PC-3 (cell line): ENCODE data around the gene BAIAP3. TPM values are rescaled to one million over a fixed set of nuclear protein-coding genes. Genes with fewer than 3 reads are reported as not detected.

ENCODE experiments used
- ATAC-seq: fragments of 200-7000 bp; cut with Tn5 transposase; 2 replicates; pipeline ENCODE4 v1.9.1; 2020; ENCODE audit warnings: mild to moderate bottlenecking, moderate library complexity
- BruUV-seq: library from RNA; stranded (reverse); fragments of 400-500 nt; replicated peaks from 2 replicates; lab custom pipeline; 2021; lab: Mats Ljungman, UMichigan
- CTCF ChIA-PET: fragments of 300-600 bp; sonication (Branson Sonifier 250); formaldehyde crosslinking; loops from one replicate; lab custom pipeline; 2022; ENCODE audit warnings: antibody characterized with exemption; lab: Charles Lee
- POLR2A ChIA-PET: fragments of 300-600 bp; sonication (Branson Sonifier 250); formaldehyde crosslinking; loops from one replicate; lab custom pipeline; 2022; ENCODE audit warnings: antibody characterized with exemption; ENCODE audit not compliant: unreplicated experiment; lab: Charles Lee
- DNase-seq: peaks from one replicate; pipeline ENCODE4 v3.0.0-alpha.2; 2015
- H2AFZ ChIP-seq: fragments of 300-600 bp; sonication (generic); 2 replicates; pipeline ENCODE4 v1.6.0; 2016; ENCODE audit warnings: antibody characterized with exemption, low read length
- H3F3A ChIP-seq: fragments of 300-600 bp; sonication (generic); one replicate; pipeline ENCODE4 v1.6.0; 2017; ENCODE audit warnings: antibody characterized with exemption, low read length, control low read depth, mild to moderate bottlenecking; ENCODE audit not compliant: unreplicated experiment
- H3K27ac ChIP-seq: fragments of 300-600 bp; sonication (generic); 2 replicates; pipeline ENCODE4 v1.5.1; 2016; ENCODE audit warnings: mild to moderate bottlenecking, low read length
- H3K27me3 ChIP-seq: fragments of 300-600 bp; sonication (generic); 2 replicates; pipeline ENCODE4 v1.6.1; 2016; ENCODE audit warnings: low read length, mixed read lengths
- H3K36me3 ChIP-seq: fragments of 300-600 bp; sonication (generic); 2 replicates; pipeline ENCODE4 v1.6.1; 2016; ENCODE audit warnings: low read depth, mixed run types, low read length, mixed read lengths
- H3K4me1 ChIP-seq: fragments of 300-600 bp; sonication (generic); 2 replicates; pipeline ENCODE4 v1.5.1; 2016; ENCODE audit warnings: low read length; ENCODE audit not compliant: insufficient read depth
- H3K4me2 ChIP-seq: fragments of 300-600 bp; sonication (generic); 2 replicates; pipeline ENCODE4 v1.6.0; 2016; ENCODE audit warnings: low read length
- H3K4me3 ChIP-seq: fragments of 300-600 bp; sonication (generic); 2 replicates; pipeline ENCODE4 v1.5.1; 2016; ENCODE audit warnings: mild to moderate bottlenecking, low read length, mixed read lengths
- H3K79me2 ChIP-seq: fragments of 300-600 bp; sonication (generic); 2 replicates; pipeline ENCODE4 v1.6.1; 2017; ENCODE audit warnings: low read length, mixed read lengths
- H3K9ac ChIP-seq: fragments of 300-600 bp; sonication (generic); 2 replicates; pipeline ENCODE4 v1.6.0; 2016; ENCODE audit warnings: mild to moderate bottlenecking, low read length
- H3K9me2 ChIP-seq: fragments of 300-600 bp; sonication (generic); replicated peaks from 2 replicates; pipeline ENCODE4 v1.6.1; 2016; ENCODE audit warnings: mixed run types, low read length, mixed read lengths
- H3K9me3 ChIP-seq: fragments of 300-600 bp; sonication (generic); 2 replicates; pipeline ENCODE4 v1.6.1; 2016; ENCODE audit warnings: low read length, mixed read lengths
- H4K20me1 ChIP-seq: fragments of 300-600 bp; sonication (generic); 2 replicates; pipeline ENCODE4 v1.6.1; 2016; ENCODE audit warnings: low read length, mixed read lengths
- EZH2 ChIP-seq: fragments of 300-600 bp; sonication (generic); IDR thresholded peaks from one replicate; pipeline ENCODE4 v1.6.1; 2017; ENCODE audit warnings: antibody characterized with exemption, mild to moderate bottlenecking, low read length; ENCODE audit not compliant: unreplicated experiment
- EZH2phosphoT487 ChIP-seq: fragments of 300-600 bp; sonication (generic); IDR thresholded peaks from 2 replicates; pipeline ENCODE4 v1.6.1; 2018; ENCODE audit warnings: mild to moderate bottlenecking, antibody characterized with exemption, low read length, borderline replicate concordance
- intact Hi-C: fragments of 100-400 bp; cut with micrococcal nuclease; formaldehyde crosslinking; loops from 2 replicates; pipeline ENCODE4 v1.9.0; 2023
- total RNA-seq: library from RNA; depleted of rRNA; stranded (reverse); fragments of >200 nt; gene quantifications from 2 replicates; pipeline ENCODE4 v1.2.3, GENCODE V29; 2014
- TF ChIP-seq, protein P1 (sequence below): fragments of 300-600 bp; sonication (generic); conservative IDR thresholded peaks from 2 replicates; pipeline ENCODE4 v1.5.1; 2017; ENCODE audit warnings: antibody characterized with exemption, low read depth, mild to moderate bottlenecking, low read length

Gene BAIAP3
- total RNA-seq, 1 experiment from 2014 or later: 13.1 TPM

DNA sequence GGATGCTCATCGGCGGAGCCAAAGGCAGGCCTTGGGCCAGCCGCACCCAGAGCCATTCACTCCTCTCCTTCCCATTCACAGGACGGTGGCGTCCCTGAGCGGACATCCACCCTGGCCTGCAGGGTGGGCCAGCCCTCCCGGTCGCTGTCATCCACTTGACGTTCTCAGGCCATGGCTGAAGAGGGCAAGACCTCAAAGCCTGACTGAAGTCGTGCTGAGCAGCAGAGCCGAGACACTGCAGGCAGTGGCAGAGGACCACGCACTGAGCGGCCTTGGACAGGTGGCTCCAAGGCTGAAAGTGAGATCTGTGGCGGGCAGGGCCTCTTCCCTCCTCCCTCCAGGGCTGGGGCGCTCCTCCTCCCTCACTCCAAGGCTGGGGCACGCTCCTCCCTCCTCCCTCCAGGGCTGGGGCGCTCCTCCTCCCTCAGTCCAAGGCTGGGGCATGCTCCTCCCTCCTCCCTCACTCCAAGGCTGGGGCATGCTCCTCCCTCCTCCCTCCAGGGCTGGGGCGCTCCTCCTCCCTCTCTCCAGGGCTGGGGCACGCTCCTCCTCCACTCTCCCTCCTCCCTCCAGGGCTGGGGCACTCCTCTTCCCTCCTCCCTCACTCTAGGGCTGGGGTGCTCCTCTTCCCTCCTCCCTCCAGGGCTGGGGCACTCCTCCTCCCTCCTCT is 42.4 kb downstream of the BAIAP3 start:
- TF ChIP-seq, protein P1, sequence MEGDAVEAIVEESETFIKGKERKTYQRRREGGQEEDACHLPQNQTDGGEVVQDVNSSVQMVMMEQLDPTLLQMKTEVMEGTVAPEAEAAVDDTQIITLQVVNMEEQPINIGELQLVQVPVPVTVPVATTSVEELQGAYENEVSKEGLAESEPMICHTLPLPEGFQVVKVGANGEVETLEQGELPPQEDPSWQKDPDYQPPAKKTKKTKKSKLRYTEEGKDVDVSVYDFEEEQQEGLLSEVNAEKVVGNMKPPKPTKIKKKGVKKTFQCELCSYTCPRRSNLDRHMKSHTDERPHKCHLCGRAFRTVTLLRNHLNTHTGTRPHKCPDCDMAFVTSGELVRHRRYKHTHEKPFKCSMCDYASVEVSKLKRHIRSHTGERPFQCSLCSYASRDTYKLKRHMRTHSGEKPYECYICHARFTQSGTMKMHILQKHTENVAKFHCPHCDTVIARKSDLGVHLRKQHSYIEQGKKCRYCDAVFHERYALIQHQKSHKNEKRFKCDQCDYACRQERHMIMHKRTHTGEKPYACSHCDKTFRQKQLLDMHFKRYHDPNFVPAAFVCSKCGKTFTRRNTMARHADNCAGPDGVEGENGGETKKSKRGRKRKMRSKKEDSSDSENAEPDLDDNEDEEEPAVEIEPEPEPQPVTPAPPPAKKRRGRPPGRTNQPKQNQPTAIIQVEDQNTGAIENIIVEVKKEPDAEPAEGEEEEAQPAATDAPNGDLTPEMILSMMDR: no peak
- TF ChIP-seq EZH2phosphoT487 (no peak), EZH2 (no peak)
- intact Hi-C loops: no loop called here
- Histone ChIP-seq H3K9me3 (no peaks in the 10 kb centered on the region), H3K9ac (no peak overlapping the region), H2AFZ (no peak overlapping the region), H4K20me1 (peaks cover 4% of the 10 kb centered on the region; the same call in 1 of the 2 replicates), H3K27me3 (no peaks in the 10 kb centered on the region), H3K4me1 (peaks cover 13% of the 10 kb centered on the region), H3K79me2 (peaks cover 48% of the 10 kb centered on the region), H3K4me3 (no peak overlapping the region), H3F3A (no peaks in the 10 kb centered on the region), H3K27ac (no peak overlapping the region), H3K36me3 (no peaks in the 10 kb centered on the region), H3K9me2 (no peaks in the 10 kb centered on the region), H3K4me2 (no peak overlapping the region)
- POLR2A ChIA-PET: no interaction called here
- ATAC-seq (no peak), DNase-seq (no peak)
- BruUV-seq: no TSS peak
- CTCF ChIA-PET: no interaction called here

DNA sequence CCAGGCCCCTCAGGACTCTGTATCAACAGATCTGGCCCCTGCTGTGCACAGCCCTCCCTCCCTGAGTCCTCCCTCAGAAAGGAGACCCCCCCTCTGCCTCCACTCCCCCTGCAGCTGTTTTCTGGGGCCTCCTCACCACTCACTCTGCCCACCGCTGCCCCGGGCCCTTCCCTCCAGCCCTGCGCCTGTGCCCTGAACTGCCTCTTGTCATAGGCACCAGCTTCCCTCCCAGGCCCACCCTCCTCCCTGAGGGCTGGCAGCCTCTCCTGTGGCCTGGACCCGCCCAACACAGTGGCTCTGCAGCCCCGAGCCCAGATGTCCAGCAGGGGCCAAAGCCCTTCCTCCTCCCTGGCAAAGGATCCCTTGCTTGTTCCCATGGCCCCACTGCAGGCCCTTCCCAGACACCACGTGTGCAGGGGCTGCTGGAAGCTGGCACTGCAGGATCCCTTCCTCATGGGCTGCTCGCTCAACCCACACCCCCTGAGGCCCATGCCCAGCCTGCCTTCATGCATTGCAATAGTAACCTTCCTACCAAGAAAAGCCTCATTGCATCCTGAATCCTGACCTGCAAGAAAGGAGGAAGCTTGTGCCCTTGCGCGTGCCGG is 44.1 kb downstream of the BAIAP3 start:
- intact Hi-C loops: no loop called here
- no peaks in the 10 kb centered on the region for H3F3A ChIP-seq
- no peak for TF ChIP-seq EZH2
- no peak for TF ChIP-seq EZH2phosphoT487
- TF ChIP-seq, protein P1: no peak
- peak overlapping the region; percentile 91 for H3K9ac ChIP-seq
- no peak for ATAC-seq
- BruUV-seq: no TSS peak
- peak overlapping the region; percentile 97 for H3K4me2 ChIP-seq
- ChIA-PET POLR2A (no interaction called here), CTCF (no interaction called here)
- peaks cover 48% of the 10 kb centered on the region for H3K79me2 ChIP-seq
- no peaks in the 10 kb centered on the region for H3K9me2 ChIP-seq
- no peaks in the 10 kb centered on the region for H3K9me3 ChIP-seq
- peaks cover 4% of the 10 kb centered on the region; the same call in 1 of the 2 replicates for H4K20me1 ChIP-seq
- peak overlapping the region; percentile 87 for H3K4me3 ChIP-seq
- DNase-seq: no peak
- peaks cover 13% of the 10 kb centered on the region for H3K4me1 ChIP-seq
- no peak overlapping the region for H2AFZ ChIP-seq
- no peak overlapping the region for H3K27ac ChIP-seq
- H3K27me3 ChIP-seq: no peaks in the 10 kb centered on the region
- H3K36me3 ChIP-seq: no peaks in the 10 kb centered on the region
